Measurements from ENCODE around the gene FIG4.
"Not testable (repeated sequence)": the region's sequence is repeated elsewhere in the genome, so short reads cannot be mapped to it uniquely, and the experiment has no call there.

FIG4 gene

DNA sequence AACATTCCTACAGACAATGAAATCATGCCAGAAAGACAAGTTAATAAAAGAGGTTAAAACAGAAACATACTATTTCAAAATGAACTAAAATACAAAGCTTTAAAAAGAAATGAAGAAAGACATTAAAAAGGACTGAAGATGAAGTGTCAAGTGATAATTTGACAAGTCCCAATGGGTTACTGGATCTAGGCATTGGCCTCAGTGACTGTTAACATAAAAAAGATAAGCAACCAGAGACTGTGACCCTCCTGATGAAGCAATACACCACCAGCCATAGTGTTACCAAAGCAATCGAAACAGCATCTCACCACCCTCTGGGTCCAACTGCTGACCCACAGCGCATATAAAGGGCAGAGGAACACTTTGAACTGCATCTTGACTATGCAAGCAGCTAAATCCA, 130.3 kb downstream of the FIG4 start:
- H3K27ac ChIP-seq, result no peak overlapping the region

DNA sequence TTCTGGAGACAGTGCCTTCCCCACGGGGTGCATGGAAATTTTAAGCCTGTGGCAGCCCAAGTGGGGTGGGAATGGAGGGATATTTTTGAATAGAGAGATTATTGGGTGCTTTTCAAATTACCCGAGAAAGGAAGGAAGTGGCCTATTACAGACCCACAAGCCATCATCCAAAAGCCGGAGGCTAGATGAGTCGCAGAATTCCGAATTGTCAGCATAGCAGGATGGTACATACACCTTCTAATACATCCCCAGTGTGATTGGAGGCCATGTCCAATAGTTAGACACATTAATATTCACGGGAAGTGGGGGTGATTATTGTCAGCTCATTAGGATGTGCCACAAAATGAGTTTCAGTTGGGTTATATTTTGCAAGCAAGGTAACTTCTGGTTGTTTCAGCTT, 133.0 kb downstream of the FIG4 start:
- Histone ChIP-seq H3K4me3 (no peak overlapping the region), H3K27ac (no peak overlapping the region)
- TF ChIP-seq, protein P1, sequence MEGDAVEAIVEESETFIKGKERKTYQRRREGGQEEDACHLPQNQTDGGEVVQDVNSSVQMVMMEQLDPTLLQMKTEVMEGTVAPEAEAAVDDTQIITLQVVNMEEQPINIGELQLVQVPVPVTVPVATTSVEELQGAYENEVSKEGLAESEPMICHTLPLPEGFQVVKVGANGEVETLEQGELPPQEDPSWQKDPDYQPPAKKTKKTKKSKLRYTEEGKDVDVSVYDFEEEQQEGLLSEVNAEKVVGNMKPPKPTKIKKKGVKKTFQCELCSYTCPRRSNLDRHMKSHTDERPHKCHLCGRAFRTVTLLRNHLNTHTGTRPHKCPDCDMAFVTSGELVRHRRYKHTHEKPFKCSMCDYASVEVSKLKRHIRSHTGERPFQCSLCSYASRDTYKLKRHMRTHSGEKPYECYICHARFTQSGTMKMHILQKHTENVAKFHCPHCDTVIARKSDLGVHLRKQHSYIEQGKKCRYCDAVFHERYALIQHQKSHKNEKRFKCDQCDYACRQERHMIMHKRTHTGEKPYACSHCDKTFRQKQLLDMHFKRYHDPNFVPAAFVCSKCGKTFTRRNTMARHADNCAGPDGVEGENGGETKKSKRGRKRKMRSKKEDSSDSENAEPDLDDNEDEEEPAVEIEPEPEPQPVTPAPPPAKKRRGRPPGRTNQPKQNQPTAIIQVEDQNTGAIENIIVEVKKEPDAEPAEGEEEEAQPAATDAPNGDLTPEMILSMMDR (IDR thresholded peaks at IDR 0.05), result no peak
- no peak for DNase-seq (ENCODE audit: low spot score)

More for the DNA sequence above, 130.3 kb downstream of the FIG4 start:
- TF ChIP-seq, protein P1 (IDR thresholded peaks at IDR 0.05), result no peak
- no peak overlapping the region for H3K4me3 ChIP-seq
- DNase-seq (ENCODE audit: low spot score), result no peak

DNA sequence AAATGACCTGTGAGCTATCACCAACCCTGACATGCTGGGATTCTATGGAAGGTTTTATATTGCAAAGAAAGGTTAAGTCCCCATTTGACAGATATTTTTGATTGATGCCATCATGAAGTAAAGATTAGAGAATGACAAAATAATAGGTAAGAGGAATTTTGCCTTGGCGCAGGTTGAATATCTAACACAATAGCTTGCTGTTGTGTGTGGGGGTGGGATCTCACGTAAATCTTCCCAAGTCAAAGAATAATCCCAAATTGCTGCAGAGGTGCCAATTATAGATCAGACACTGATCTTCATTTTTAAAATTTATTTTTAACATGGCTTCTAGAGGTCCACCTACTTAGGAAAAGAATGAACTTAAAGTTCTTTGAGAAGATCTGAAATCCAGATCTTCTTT, 135.5 kb downstream of the FIG4 start:
- no peak overlapping the region for H3K27ac ChIP-seq
- no peak for DNase-seq (ENCODE audit: low spot score)
- no peak overlapping the region for H3K4me3 ChIP-seq
- TF ChIP-seq, protein P1 (IDR thresholded peaks at IDR 0.05), result no peak

DNA sequence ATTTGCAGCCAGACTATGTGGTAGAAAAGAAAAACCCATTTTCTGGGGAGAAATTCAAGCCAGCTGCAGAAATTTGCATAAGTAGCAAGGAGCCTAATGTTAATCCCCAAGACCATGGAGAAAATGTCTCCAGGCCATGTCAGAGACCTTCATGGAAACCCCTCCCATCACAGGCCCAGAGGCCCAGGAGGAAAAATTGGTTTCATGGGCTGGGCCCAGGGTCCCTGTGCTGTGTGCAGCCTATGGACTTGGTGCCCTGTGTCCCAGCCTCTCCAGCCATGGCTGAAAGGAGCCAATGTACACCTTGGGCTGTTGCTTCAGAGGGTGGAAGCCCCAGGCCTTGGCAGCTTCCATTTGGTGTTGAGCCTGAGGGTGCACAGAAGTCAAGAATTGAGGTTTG, 140.3 kb downstream of the FIG4 start:
- not testable (repeated sequence) for H3K4me3 ChIP-seq; H3K27ac ChIP-seq; DNase-seq (ENCODE audit: low spot score)

DNA sequence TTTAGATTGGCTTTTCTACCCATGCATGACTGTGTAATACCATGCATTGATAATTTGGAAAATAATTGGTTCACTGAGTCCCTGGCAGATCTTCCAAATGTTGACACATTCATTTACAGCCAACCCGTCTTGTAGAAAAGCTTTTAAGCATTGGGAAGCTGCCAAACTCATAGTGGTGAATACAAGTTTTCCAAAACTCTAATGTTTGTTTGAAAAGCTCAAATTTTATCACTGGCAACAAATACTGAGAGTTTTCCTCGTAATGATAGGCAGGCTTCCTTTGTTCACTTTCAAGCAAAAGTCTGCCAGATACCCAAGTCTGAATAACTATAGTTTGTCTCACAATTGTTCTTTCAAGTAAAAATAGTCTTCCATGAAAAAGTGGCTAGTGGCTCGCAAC, 143.0 kb downstream of the FIG4 start:
- Histone ChIP-seq H3K27ac (no peak overlapping the region), H3K4me3 (no peak overlapping the region)
- TF ChIP-seq, protein P1 (IDR thresholded peaks at IDR 0.05), result no peak
- no peak for DNase-seq (ENCODE audit: low spot score)

DNA sequence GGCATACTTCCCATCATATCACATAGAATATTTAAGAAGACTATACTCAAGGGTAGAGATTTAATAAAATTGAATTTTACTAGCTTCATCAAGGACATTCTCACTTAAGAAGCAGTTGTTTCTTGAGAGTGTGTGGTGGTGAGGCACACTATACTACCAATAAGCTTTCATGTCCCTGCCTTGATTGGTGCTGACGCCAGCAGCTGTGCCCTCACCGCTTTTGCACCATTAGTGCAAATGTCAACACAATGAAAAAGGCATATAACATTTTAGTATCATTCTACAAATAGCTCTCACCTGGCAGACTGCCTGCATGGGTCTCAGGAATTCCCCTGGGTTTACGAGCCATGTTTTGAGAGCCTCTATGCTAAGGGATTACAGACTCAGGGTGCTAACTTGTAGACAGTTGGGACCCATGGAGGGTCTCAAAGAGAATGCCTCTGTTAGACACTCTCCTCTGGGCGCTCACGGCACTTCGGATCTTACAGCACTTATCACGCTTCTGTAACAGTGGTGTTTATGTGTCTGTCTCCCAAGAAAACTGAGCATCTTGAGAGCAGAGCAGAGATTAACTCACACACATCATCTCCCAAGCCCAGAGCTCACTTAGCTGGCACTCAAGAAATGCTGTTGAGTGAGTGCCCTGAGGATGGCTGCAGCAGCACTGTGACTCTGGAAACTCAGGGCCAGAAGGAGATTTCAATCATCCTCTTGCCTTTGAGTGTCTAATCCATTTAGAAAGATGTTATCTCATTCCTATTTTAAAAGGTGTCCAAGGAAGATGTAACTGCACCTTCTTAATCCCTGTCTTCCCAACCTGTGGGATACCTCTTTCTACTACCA, 143.7 kb downstream of the FIG4 start:
- H3K27ac ChIP-seq, result no peak overlapping the region
- TF ChIP-seq, protein P1 (IDR thresholded peaks at IDR 0.05), result no peak
- no peak overlapping the region for H3K4me3 ChIP-seq
- DNase-seq (ENCODE audit: low spot score), result no peak

DNA sequence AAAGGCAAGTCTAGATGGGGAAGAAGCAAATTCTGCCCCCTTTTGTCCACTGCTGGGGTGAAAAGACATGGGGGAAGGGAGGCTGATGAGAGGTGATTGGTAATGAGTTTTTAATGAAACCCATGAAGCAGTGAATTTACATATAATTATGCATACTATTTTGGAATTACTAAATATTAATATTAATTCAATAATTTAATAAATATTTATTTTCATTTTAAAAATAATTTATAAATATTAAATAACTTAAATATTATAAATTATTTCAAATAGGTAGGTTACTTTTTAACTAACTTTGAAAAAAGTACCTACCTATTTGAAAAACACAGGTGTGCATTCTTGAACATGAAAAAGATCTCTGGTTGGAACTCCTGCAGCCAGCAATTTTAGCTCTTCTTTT, 148.9 kb downstream of the FIG4 start:
- no peak overlapping the region for H3K4me3 ChIP-seq
- no peak overlapping the region for H3K27ac ChIP-seq
- DNase-seq (ENCODE audit: low spot score), result no peak
- TF ChIP-seq, protein P1 (IDR thresholded peaks at IDR 0.05), result no peak

Measured in coronary artery (tissue), 2 donors.